ENCODE data around the gene NME5.

The NME5 gene

GRCh38 chr5:138138949-138139780, at the start of gene NME5:
Gene NME5 (minus strand): TSS chr5:138139428. CDS start chr5:138138780, 648 bp downstream.
- H3K9ac ChIP-seq (ENCODE audit: low read depth, low read length, poor library complexity, severe bottlenecking): no peak within 1 kb of the TSS

GRCh38 chr5:138188626-138189025, 49.4 kb upstream of the NME5 start:
- no peak overlapping the region for H3K4me2 ChIP-seq (ENCODE audit: low read depth, low read length, poor library complexity, severe bottlenecking)
- H3K36me3 ChIP-seq (ENCODE audit: insufficient read depth, low read length): peaks cover 94% of the 10 kb centered on the region
- H3K79me2 ChIP-seq (ENCODE audit: insufficient read depth, low read length): no peaks in the 10 kb centered on the region
- H2AFZ ChIP-seq (ENCODE audit: low read length): no peak overlapping the region
- TF ChIP-seq EZH2phosphoT487 (IDR thresholded peaks at IDR 0.05; ENCODE audit: borderline replicate concordance): no peak
- TF ChIP-seq, protein P1, sequence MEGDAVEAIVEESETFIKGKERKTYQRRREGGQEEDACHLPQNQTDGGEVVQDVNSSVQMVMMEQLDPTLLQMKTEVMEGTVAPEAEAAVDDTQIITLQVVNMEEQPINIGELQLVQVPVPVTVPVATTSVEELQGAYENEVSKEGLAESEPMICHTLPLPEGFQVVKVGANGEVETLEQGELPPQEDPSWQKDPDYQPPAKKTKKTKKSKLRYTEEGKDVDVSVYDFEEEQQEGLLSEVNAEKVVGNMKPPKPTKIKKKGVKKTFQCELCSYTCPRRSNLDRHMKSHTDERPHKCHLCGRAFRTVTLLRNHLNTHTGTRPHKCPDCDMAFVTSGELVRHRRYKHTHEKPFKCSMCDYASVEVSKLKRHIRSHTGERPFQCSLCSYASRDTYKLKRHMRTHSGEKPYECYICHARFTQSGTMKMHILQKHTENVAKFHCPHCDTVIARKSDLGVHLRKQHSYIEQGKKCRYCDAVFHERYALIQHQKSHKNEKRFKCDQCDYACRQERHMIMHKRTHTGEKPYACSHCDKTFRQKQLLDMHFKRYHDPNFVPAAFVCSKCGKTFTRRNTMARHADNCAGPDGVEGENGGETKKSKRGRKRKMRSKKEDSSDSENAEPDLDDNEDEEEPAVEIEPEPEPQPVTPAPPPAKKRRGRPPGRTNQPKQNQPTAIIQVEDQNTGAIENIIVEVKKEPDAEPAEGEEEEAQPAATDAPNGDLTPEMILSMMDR (conservative IDR thresholded peaks at IDR 0.05; ENCODE audit: low read length): no peak
- no peak overlapping the region for H3K9ac ChIP-seq (ENCODE audit: low read depth, low read length, poor library complexity, severe bottlenecking)
- no peaks in the 10 kb centered on the region for H4K20me1 ChIP-seq (ENCODE audit: insufficient read depth, low read length, poor library complexity, severe bottlenecking)
- no peaks in the 10 kb centered on the region for H3K9me3 ChIP-seq (ENCODE audit: insufficient read depth, low read depth, low read length)
- no peaks in the 10 kb centered on the region for H3K4me1 ChIP-seq (ENCODE audit: insufficient read depth, low read length, poor library complexity, severe bottlenecking)
- H3K9me2 ChIP-seq (replicated peaks; ENCODE audit: low read depth, low read length): no peaks in the 10 kb centered on the region
- H3K4me3 ChIP-seq (ENCODE audit: low read length, poor library complexity, severe bottlenecking): no peak overlapping the region
- H3F3A ChIP-seq (ENCODE audit: low read depth): 0 out of 2 replicates have a peak, but pooled peaks cover 3% of the 10 kb centered on the region
- no peaks in the 10 kb centered on the region for H3K27me3 ChIP-seq (ENCODE audit: insufficient read depth, low read length, poor library complexity, severe bottlenecking)

More at GRCh38 chr5:138138949-138139780, at the start of gene NME5:
- Histone ChIP-seq H2AFZ (ENCODE audit: low read length) (no peak within 1 kb of the TSS), H3K9me3 (ENCODE audit: insufficient read depth, low read depth, low read length) (no peaks in the 10 kb centered on the region), H3K36me3 (ENCODE audit: insufficient read depth, low read length) (no peaks in the 10 kb centered on the region), H3K79me2 (ENCODE audit: insufficient read depth, low read length) (no peaks in the 10 kb centered on the region), H3K4me3 (ENCODE audit: low read length, poor library complexity, severe bottlenecking) (no peak within 1 kb of the TSS), H3K27me3 (ENCODE audit: insufficient read depth, low read length, poor library complexity, severe bottlenecking) (no peaks in the 10 kb centered on the region), H3K4me1 (ENCODE audit: insufficient read depth, low read length, poor library complexity, severe bottlenecking) (no peaks in the 10 kb centered on the region), H3K9me2 (replicated peaks; ENCODE audit: low read depth, low read length) (no peaks in the 10 kb centered on the region), H3K4me2 (ENCODE audit: low read depth, low read length, poor library complexity, severe bottlenecking) (no peak within 1 kb of the TSS), H3F3A (ENCODE audit: low read depth) (no peaks in the 10 kb centered on the region), H4K20me1 (ENCODE audit: insufficient read depth, low read length, poor library complexity, severe bottlenecking) (no peaks in the 10 kb centered on the region)
- TF ChIP-seq, protein P1 (conservative IDR thresholded peaks at IDR 0.05; ENCODE audit: low read length): no peak
- TF ChIP-seq EZH2phosphoT487 (IDR thresholded peaks at IDR 0.05; ENCODE audit: borderline replicate concordance): no peak

DNA sequence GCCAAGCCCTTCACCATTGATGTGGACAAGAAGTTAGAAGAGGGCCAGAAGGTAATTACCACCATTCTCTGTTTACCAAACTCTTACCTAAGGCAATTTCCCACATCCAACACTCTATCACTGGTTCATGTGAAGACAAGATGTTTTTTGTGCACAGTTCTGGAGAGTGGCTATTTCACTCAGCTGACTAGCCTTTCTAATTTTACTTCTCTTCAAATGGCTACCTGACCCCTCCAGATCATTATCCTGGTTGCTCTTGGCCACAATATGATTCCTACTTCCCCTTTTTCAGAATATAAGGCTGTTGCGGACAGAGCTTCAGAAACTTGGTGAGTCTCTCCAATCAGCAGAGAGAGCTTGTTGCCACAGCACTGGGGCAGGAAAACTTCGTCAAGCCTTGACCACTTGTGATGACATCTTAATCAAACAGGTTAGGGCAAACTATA, 46.8 kb upstream of the NME5 start:
- Histone ChIP-seq H3K4me1 (ENCODE audit: insufficient read depth, low read length, poor library complexity, severe bottlenecking) (peaks cover 7% of the 10 kb centered on the region), H3K36me3 (ENCODE audit: insufficient read depth, low read length) (peaks cover 96% of the 10 kb centered on the region), H3K27me3 (ENCODE audit: insufficient read depth, low read length, poor library complexity, severe bottlenecking) (no peaks in the 10 kb centered on the region), H2AFZ (ENCODE audit: low read length) (no peak overlapping the region), H4K20me1 (ENCODE audit: insufficient read depth, low read length, poor library complexity, severe bottlenecking) (peaks cover 15% of the 10 kb centered on the region), H3K9me2 (replicated peaks; ENCODE audit: low read depth, low read length) (no peaks in the 10 kb centered on the region), H3K9me3 (ENCODE audit: insufficient read depth, low read depth, low read length) (no peaks in the 10 kb centered on the region), H3F3A (ENCODE audit: low read depth) (0 out of 2 replicates have a peak, but pooled peaks cover 3% of the 10 kb centered on the region), H3K4me3 (ENCODE audit: low read length, poor library complexity, severe bottlenecking) (no peak overlapping the region), H3K4me2 (ENCODE audit: low read depth, low read length, poor library complexity, severe bottlenecking) (no peak overlapping the region), H3K79me2 (ENCODE audit: insufficient read depth, low read length) (peaks cover 23% of the 10 kb centered on the region), H3K9ac (ENCODE audit: low read depth, low read length, poor library complexity, severe bottlenecking) (no peak overlapping the region)
- no peak for TF ChIP-seq EZH2phosphoT487 (IDR thresholded peaks at IDR 0.05; ENCODE audit: borderline replicate concordance)
- TF ChIP-seq, protein P1 (conservative IDR thresholded peaks at IDR 0.05; ENCODE audit: low read length): no peak
